SK-N-MC (cell line): ENCODE data around the gene RAB43.

Experiments
- EZH2 ChIP-seq: fragments of 200-600 bp; sonication (generic); IDR thresholded peaks from one replicate; pipeline ENCODE4 v1.6.1; 2017; ENCODE audit warnings: antibody characterized with exemption
- POLR2AphosphoS5 ChIP-seq: IDR thresholded peaks from 2 replicates; pipeline ENCODE4 v1.6.1; 2012; ENCODE audit warnings: mild to moderate bottlenecking, low read depth, low read length, borderline replicate concordance

DNA sequence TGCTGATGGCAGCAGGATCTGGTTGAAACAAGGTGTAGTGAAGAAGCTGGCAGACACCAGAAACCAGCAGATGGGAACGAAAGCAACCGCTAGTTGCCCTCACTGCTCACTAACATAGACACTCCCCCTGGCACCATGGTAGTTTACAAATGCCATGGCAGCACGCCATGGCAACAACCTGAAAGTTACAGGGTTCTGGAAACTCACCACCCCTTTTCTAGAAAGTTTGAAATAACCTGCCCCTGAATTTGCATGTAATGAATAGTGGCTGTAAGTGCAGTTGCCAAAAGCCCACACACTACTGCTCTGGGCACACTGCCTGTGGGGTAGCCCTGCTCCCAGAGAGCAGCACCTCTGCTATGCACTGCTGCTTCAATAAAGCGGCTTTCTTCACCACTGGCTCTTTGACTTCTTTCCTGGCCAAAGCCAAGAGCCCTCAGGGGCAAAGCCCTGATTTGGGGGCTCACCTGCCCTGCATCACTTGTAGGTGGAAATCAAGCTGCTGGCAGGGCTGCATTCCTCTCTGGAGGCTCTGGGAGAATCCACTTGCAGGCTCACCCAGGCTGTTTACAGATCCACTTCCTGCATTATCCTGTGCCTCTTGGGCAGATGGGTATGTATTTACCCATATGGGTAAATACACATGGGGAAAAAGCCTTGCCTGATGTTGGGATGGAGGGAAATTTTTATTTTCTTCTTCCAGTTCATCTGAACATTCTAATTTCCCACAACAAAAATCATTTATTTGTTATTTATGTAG is 63.0 kb downstream of the RAB43 start:
- no peak for TF ChIP-seq EZH2
- no peak for TF ChIP-seq POLR2AphosphoS5
